Measurements from ENCODE around the gene PGF.

DNA sequence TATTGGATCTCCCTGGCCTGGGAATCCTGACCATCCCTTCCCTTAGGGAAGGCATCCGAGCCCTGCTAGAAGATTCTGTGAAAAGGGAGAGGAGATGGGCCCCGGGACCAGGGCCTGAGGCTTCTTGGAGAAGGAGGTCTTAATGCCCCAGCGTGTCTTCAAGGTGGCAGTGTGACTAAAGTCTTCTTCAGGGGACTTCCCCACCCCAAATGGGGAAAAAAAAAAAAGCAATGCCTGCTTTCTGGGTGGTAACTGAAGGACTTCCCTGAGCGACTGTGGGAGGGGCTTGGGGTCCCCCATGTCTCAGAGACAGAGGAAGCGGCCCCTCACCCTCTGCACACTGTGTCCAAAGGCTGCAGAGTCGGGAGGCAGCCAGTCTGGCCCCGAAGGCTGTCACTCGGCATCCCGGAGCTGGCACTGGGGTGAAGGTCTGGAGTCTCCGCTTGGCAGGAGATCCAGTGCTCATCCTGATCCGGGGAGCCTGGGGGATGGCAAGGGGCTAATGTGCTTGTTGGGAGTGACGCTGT is 7.8 kb upstream of the PGF start:
- TF ChIP-seq, protein P1, sequence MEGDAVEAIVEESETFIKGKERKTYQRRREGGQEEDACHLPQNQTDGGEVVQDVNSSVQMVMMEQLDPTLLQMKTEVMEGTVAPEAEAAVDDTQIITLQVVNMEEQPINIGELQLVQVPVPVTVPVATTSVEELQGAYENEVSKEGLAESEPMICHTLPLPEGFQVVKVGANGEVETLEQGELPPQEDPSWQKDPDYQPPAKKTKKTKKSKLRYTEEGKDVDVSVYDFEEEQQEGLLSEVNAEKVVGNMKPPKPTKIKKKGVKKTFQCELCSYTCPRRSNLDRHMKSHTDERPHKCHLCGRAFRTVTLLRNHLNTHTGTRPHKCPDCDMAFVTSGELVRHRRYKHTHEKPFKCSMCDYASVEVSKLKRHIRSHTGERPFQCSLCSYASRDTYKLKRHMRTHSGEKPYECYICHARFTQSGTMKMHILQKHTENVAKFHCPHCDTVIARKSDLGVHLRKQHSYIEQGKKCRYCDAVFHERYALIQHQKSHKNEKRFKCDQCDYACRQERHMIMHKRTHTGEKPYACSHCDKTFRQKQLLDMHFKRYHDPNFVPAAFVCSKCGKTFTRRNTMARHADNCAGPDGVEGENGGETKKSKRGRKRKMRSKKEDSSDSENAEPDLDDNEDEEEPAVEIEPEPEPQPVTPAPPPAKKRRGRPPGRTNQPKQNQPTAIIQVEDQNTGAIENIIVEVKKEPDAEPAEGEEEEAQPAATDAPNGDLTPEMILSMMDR (IDR thresholded peaks at IDR 0.05): no peak
- no peak for TF ChIP-seq POLR2A (IDR thresholded peaks at IDR 0.05)

All from adrenal gland (tissue), 5 donors.